ENCODE data around the gene MFAP2.

- TF ChIP-seq ATF3 (IDR thresholded peaks at IDR 0.05; ENCODE audit: insufficient read depth, low read depth, low read length) = peak; percentile 56; the same call in 1 of the 2 replicates
- TF ChIP-seq TBP (IDR thresholded peaks at IDR 0.05; ENCODE audit: low read depth, low read length) = no peak
- no peak for TF ChIP-seq CHD2 (IDR thresholded peaks at IDR 0.05; ENCODE audit: low read length)
- TF ChIP-seq SP1 (IDR thresholded peaks at IDR 0.05; ENCODE audit: low read depth, low read length) = no peak
- TF ChIP-seq USF2 (IDR thresholded peaks at IDR 0.05; ENCODE audit: low read length) = peak; percentile 78
These were observed 8.9 kb downstream of the MFAP2 start for GRCh38 chr1:16971341-16972188.
